ENCODE data around the gene OXTR. TPM values are rescaled to one million over a fixed set of nuclear protein-coding genes. Genes with fewer than 3 reads are reported as not detected.

The OXTR gene
- total and polyA plus RNA-seq, 4 experiments from 2014 or later, result 0.15 to 1.1 (median 0.94) TPM; not detected in 1

- Histone ChIP-seq H3K9me3 (ENCODE audit: control insufficient read depth in 1 of 2, low read length in 2 of 2) (no peaks in the 10 kb centered on the region), H3K4me1 (ENCODE audit: insufficient read depth, low read length) (peaks cover 13% of the 10 kb centered on the region), H3K27me3 (ENCODE audit: insufficient read depth, low read length) (peaks cover 9% of the 10 kb centered on the region), H3K36me3 (ENCODE audit: insufficient read depth, low read length) (no peaks in the 10 kb centered on the region), H3K27ac (ENCODE audit: low read depth, low read length) (no peak overlapping the region), H3K4me3 (ENCODE audit: low read length in 2 of 2) (no peak overlapping the region)
- H3K4me3 Mint-ChIP-seq, result no peak overlapping the region
- peaks cover 4 to 13% (median 7%) of the 10 kb centered on the region in 4 donors for H3K4me1 Mint-ChIP-seq
- H3K9me3 Mint-ChIP-seq, result peaks cover 0 to 1% (median 0%) of the 10 kb centered on the region in 8 donors
- POLR2A ChIA-PET (ENCODE audit: partially characterized antibody), result no interaction called here
- intact Hi-C loops (cut with micrococcal nuclease), result no loop called here
- no peak for DNase-seq
- no peak overlapping the region for H3K27ac Mint-ChIP-seq
- CTCF ChIA-PET (ENCODE audit: partially characterized antibody), result no interaction called here
- peaks cover 23 to 25% of the 10 kb centered on the region in 2 donors for H3K27me3 Mint-ChIP-seq
- no peaks in the 10 kb centered on the region for H3K36me3 Mint-ChIP-seq
Observed at GRCh38 chr3:8767667-8768363, 1.6 kb downstream of the OXTR start.

GRCh38 chr3:8767256-8767666 is 2.2 kb downstream of the OXTR start:
- Mint-ChIP-seq H3K27me3 (peaks cover 23 to 25% of the 10 kb centered on the region in 2 donors), H3K27ac (no peak overlapping the region), H3K4me3 (no peak overlapping the region), H3K4me1 (peaks cover 4 to 13% (median 7%) of the 10 kb centered on the region in 4 donors), H3K36me3 (no peaks in the 10 kb centered on the region), H3K9me3 (peaks cover 0 to 1% (median 0%) of the 10 kb centered on the region in 8 donors)
- Histone ChIP-seq H3K4me3 (ENCODE audit: low read length in 2 of 2) (no peak overlapping the region), H3K4me1 (ENCODE audit: insufficient read depth, low read length) (peaks cover 13% of the 10 kb centered on the region), H3K9me3 (ENCODE audit: control insufficient read depth in 1 of 2, low read length in 2 of 2) (no peaks in the 10 kb centered on the region), H3K36me3 (ENCODE audit: insufficient read depth, low read length) (no peaks in the 10 kb centered on the region), H3K27ac (ENCODE audit: low read depth, low read length) (no peak overlapping the region), H3K27me3 (ENCODE audit: insufficient read depth, low read length) (peaks cover 9% of the 10 kb centered on the region)
- ChIA-PET CTCF (ENCODE audit: partially characterized antibody) (no interaction called here), POLR2A (ENCODE audit: partially characterized antibody) (no interaction called here)
- no peak for DNase-seq
- intact Hi-C loops (cut with micrococcal nuclease), result no loop called here

- CTCF ChIA-PET (ENCODE audit: partially characterized antibody), result interaction anchor here (1.5 kb wide), 1 partner anchor 62 kb away, joined by 3 read pairs; no protein-coding TSS in a partner anchor
- no peak overlapping the region for H3K27ac Mint-ChIP-seq
Observed at GRCh38 chr3:8766148-8766547, 3.3 kb downstream of the OXTR start.

GRCh38 chr3:8765528-8765927 is 3.9 kb downstream of the OXTR start:
- H3K36me3 Mint-ChIP-seq, result no peaks in the 10 kb centered on the region

More at GRCh38 chr3:8766148-8766547, 3.3 kb downstream of the OXTR start:
- H3K4me3 ChIP-seq (ENCODE audit: low read length in 2 of 2), result no peak overlapping the region
- no peak for DNase-seq
- peaks cover 9% of the 10 kb centered on the region for H3K27me3 ChIP-seq (ENCODE audit: insufficient read depth, low read length)
- no peaks in the 10 kb centered on the region for H3K36me3 ChIP-seq (ENCODE audit: insufficient read depth, low read length)
- Mint-ChIP-seq H3K4me3 (peak overlapping the region in 1 of 8 donors; percentile 61), H3K9me3 (peaks cover 0 to 1% (median 0%) of the 10 kb centered on the region in 8 donors), H3K4me1 (peaks cover 4 to 13% (median 7%) of the 10 kb centered on the region in 4 donors), H3K36me3 (no peaks in the 10 kb centered on the region), H3K27me3 (peaks cover 22 to 25% of the 10 kb centered on the region in 2 donors)
- peaks cover 13% of the 10 kb centered on the region for H3K4me1 ChIP-seq (ENCODE audit: insufficient read depth, low read length)
- no peak overlapping the region for H3K27ac ChIP-seq (ENCODE audit: low read depth, low read length)
- intact Hi-C loops (cut with micrococcal nuclease), result no loop called here
- POLR2A ChIA-PET (ENCODE audit: partially characterized antibody), result no interaction called here
- H3K9me3 ChIP-seq (ENCODE audit: control insufficient read depth in 1 of 2, low read length in 2 of 2), result no peaks in the 10 kb centered on the region

GRCh38 chr3:8764528-8764927 is 4.9 kb downstream of the OXTR start:
- H3K4me1 ChIP-seq (ENCODE audit: insufficient read depth, low read length), result peaks cover 12% of the 10 kb centered on the region
- intact Hi-C loops (cut with micrococcal nuclease), result no loop called here
- no peaks in the 10 kb centered on the region for H3K9me3 ChIP-seq (ENCODE audit: control insufficient read depth in 1 of 2, low read length in 2 of 2)
- Mint-ChIP-seq H3K9me3 (peaks cover 0 to 1% (median 0%) of the 10 kb centered on the region in 8 donors), H3K27ac (no peak overlapping the region), H3K36me3 (no peaks in the 10 kb centered on the region), H3K4me3 (no peak overlapping the region), H3K27me3 (peaks cover 10 to 16% of the 10 kb centered on the region in 2 donors), H3K4me1 (peaks cover 2 to 10% (median 5%) of the 10 kb centered on the region in 4 donors)
- no peak overlapping the region for H3K4me3 ChIP-seq (ENCODE audit: low read length in 2 of 2)
- ChIA-PET CTCF (ENCODE audit: partially characterized antibody) (no interaction called here), POLR2A (ENCODE audit: partially characterized antibody) (no interaction called here)
- H3K27me3 ChIP-seq (ENCODE audit: insufficient read depth, low read length), result peaks cover 6% of the 10 kb centered on the region
- H3K27ac ChIP-seq (ENCODE audit: low read depth, low read length), result no peak overlapping the region
- H3K36me3 ChIP-seq (ENCODE audit: insufficient read depth, low read length), result no peaks in the 10 kb centered on the region
- no peak for DNase-seq

More at GRCh38 chr3:8765528-8765927, 3.9 kb downstream of the OXTR start:
- Mint-ChIP-seq H3K4me1 (peaks cover 4 to 13% (median 7%) of the 10 kb centered on the region in 4 donors), H3K27ac (peak overlapping the region in 1 of 7 donors; percentile 64), H3K9me3 (peaks cover 0 to 1% (median 0%) of the 10 kb centered on the region in 8 donors), H3K4me3 (no peak overlapping the region), H3K27me3 (peaks cover 19 to 23% of the 10 kb centered on the region in 2 donors)
- ChIA-PET CTCF (ENCODE audit: partially characterized antibody) (interaction anchor here (1.5 kb wide), 1 partner anchor 62 kb away, joined by 3 read pairs; no protein-coding TSS in a partner anchor), POLR2A (ENCODE audit: partially characterized antibody) (no interaction called here)
- Histone ChIP-seq H3K4me1 (ENCODE audit: insufficient read depth, low read length) (peaks cover 13% of the 10 kb centered on the region), H3K9me3 (ENCODE audit: control insufficient read depth in 1 of 2, low read length in 2 of 2) (no peaks in the 10 kb centered on the region), H3K4me3 (ENCODE audit: low read length in 2 of 2) (no peak overlapping the region), H3K27me3 (ENCODE audit: insufficient read depth, low read length) (peaks cover 9% of the 10 kb centered on the region), H3K27ac (ENCODE audit: low read depth, low read length) (no peak overlapping the region), H3K36me3 (ENCODE audit: insufficient read depth, low read length) (no peaks in the 10 kb centered on the region)
- intact Hi-C loops (cut with micrococcal nuclease), result no loop called here
- DNase-seq, result no peak

GRCh38 chr3:8762607-8763377 is 6.6 kb downstream of the OXTR start:
- CTCF ChIA-PET (ENCODE audit: partially characterized antibody), result interaction anchor here (1.0 kb wide), 2 partner anchors 8 to 18 kb away, joined by 3 read pairs; no protein-coding TSS in a partner anchor
- Mint-ChIP-seq H3K36me3 (no peaks in the 10 kb centered on the region), H3K27ac (no peak overlapping the region), H3K9me3 (peaks cover 0 to 1% (median 0%) of the 10 kb centered on the region in 8 donors), H3K27me3 (peaks cover 3 to 5% of the 10 kb centered on the region in 2 donors), H3K4me3 (no peak overlapping the region), H3K4me1 (no peaks in the 10 kb centered on the region)
- no peaks in the 10 kb centered on the region for H3K4me1 ChIP-seq (ENCODE audit: insufficient read depth, low read length)
- H3K36me3 ChIP-seq (ENCODE audit: insufficient read depth, low read length), result no peaks in the 10 kb centered on the region
- H3K27me3 ChIP-seq (ENCODE audit: insufficient read depth, low read length), result no peaks in the 10 kb centered on the region
- H3K27ac ChIP-seq (ENCODE audit: low read depth, low read length), result no peak overlapping the region
- DNase-seq, result no peak
- intact Hi-C loops (cut with micrococcal nuclease), result no loop called here
- POLR2A ChIA-PET (ENCODE audit: partially characterized antibody), result no interaction called here
- no peaks in the 10 kb centered on the region for H3K9me3 ChIP-seq (ENCODE audit: control insufficient read depth in 1 of 2, low read length in 2 of 2)
- H3K4me3 ChIP-seq (ENCODE audit: low read length in 2 of 2), result no peak overlapping the region

- no peaks in the 10 kb centered on the region for H3K9me3 ChIP-seq (ENCODE audit: control insufficient read depth in 1 of 2, low read length in 2 of 2)
- peaks cover 3 to 5% of the 10 kb centered on the region in 2 donors for H3K27me3 Mint-ChIP-seq
- H3K27ac Mint-ChIP-seq, result no peak overlapping the region
- H3K36me3 ChIP-seq (ENCODE audit: insufficient read depth, low read length), result no peaks in the 10 kb centered on the region
- CTCF ChIA-PET (ENCODE audit: partially characterized antibody), result interaction anchor here (1.0 kb wide), 1 partner anchor 9 kb away, joined by 3 read pairs; no protein-coding TSS in a partner anchor
- H3K36me3 Mint-ChIP-seq, result no peaks in the 10 kb centered on the region
- DNase-seq, result no peak
- no peak overlapping the region for H3K4me3 Mint-ChIP-seq
- intact Hi-C loops (cut with micrococcal nuclease), result no loop called here
- H3K9me3 Mint-ChIP-seq, result peaks cover 0 to 1% (median 0%) of the 10 kb centered on the region in 8 donors
- H3K27me3 ChIP-seq (ENCODE audit: insufficient read depth, low read length), result no peaks in the 10 kb centered on the region
- H3K4me1 ChIP-seq (ENCODE audit: insufficient read depth, low read length), result no peaks in the 10 kb centered on the region
- no peak overlapping the region for H3K4me3 ChIP-seq (ENCODE audit: low read length in 2 of 2)
- POLR2A ChIA-PET (ENCODE audit: partially characterized antibody), result no interaction called here
- no peaks in the 10 kb centered on the region for H3K4me1 Mint-ChIP-seq
- H3K27ac ChIP-seq (ENCODE audit: low read depth, low read length), result no peak overlapping the region
Observed at GRCh38 chr3:8761866-8762265, 7.5 kb downstream of the OXTR start.
